ENCODE measurements around the gene TRIM36. TPM values are rescaled to one million over a fixed set of nuclear protein-coding genes. Genes with fewer than 3 reads are reported as not detected.

Gene TRIM36
- total and polyA plus RNA-seq, 7 experiments from 2014 or later: 0.12 to 2.6 (median 0.32) TPM; not detected in 3

GRCh38 chr5:115193295-115193694 is 23.6 kb upstream of the TRIM36 start:
- CTCF ChIA-PET: interaction anchor here (1.6 kb wide), 1 partner anchor 53 kb away, joined by 3 read pairs; no protein-coding TSS in a partner anchor
- Histone ChIP-seq H3K9me3 (ENCODE audit: control insufficient read depth in 2 of 3, low read length in 3 of 3) (no peaks in the 10 kb centered on the region), H3K27me3 (ENCODE audit: control insufficient read depth in 2 of 2, insufficient read depth in 2 of 2, low read length in 2 of 2) (no peaks in the 10 kb centered on the region), H3K36me3 (ENCODE audit: control insufficient read depth in 2 of 3, insufficient read depth in 3 of 3, low read length in 3 of 3) (no peaks in the 10 kb centered on the region), H3K27ac (ENCODE audit: low read depth, low read length) (no peak overlapping the region), H3K4me1 (ENCODE audit: control insufficient read depth in 2 of 2, insufficient read depth in 2 of 2, low read length in 2 of 2) (no peaks in the 10 kb centered on the region), H3K4me3 (ENCODE audit: low read length) (no peak overlapping the region)
- Mint-ChIP-seq H3K9me3 (peaks cover 0 to 2% (median 0%) of the 10 kb centered on the region in 11 donors), H3K36me3 (peaks cover 0 to 21% (median 0%) of the 10 kb centered on the region in 5 donors), H3K27ac (no peak overlapping the region), H3K4me3 (no peak overlapping the region), H3K27me3 (peaks cover 0 to 20% (median 0%) of the 10 kb centered on the region in 5 donors), H3K4me1 (no peaks in the 10 kb centered on the region)
- POLR2A ChIA-PET: no interaction called here
- intact Hi-C loops (cut with micrococcal nuclease): no loop called here
- no peak for ATAC-seq
- no peak for DNase-seq

GRCh38 chr5:115192098-115192497 is 22.4 kb upstream of the TRIM36 start:
- intact Hi-C loops (cut with micrococcal nuclease): no loop called here
- POLR2A ChIA-PET: no interaction called here
- no peak for ATAC-seq

DNA sequence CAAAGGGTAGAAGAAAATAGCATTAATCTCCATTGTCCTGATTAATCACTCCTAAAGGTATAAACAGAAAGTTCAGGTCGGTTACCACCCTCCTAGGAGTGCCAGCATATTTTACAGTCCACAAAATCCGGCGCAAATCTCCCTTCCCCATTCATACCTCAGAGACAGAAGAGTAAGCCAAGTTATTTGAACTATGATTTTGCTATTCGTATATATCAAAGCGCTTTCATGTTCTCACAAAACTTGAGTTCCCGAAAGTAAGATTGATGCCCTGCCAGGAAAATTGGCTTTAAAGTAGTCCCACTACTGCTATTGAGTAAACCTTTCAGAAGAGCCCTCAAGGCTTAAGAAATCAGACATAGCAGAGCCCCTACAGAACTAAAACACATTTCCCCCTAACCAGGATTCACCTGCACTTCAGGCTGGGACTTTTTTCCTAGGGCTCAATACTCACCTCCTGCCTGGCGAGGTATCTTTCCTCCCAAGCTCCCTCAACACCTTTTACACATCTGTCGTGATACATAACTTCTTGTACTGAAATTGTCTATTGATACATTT is 21.8 kb upstream of the TRIM36 start:
- Histone ChIP-seq H3K4me3 (ENCODE audit: low read length) (no peak overlapping the region), H3K4me1 (ENCODE audit: control insufficient read depth in 2 of 2, insufficient read depth in 2 of 2, low read length in 2 of 2) (no peaks in the 10 kb centered on the region), H3K27me3 (ENCODE audit: control insufficient read depth in 2 of 2, insufficient read depth in 2 of 2, low read length in 2 of 2) (no peaks in the 10 kb centered on the region), H3K36me3 (ENCODE audit: control insufficient read depth in 2 of 3, insufficient read depth in 3 of 3, low read length in 3 of 3) (no peaks in the 10 kb centered on the region), H3K9me3 (ENCODE audit: control insufficient read depth in 2 of 3, low read length in 3 of 3) (no peaks in the 10 kb centered on the region), H3K27ac (ENCODE audit: low read depth, low read length) (no peak overlapping the region)
- peaks cover 0 to 24% (median 5%) of the 10 kb centered on the region in 5 donors for H3K27me3 Mint-ChIP-seq
- H3K4me1 Mint-ChIP-seq: no peaks in the 10 kb centered on the region
- H3K4me3 Mint-ChIP-seq: no peak overlapping the region
- H3K36me3 Mint-ChIP-seq: peaks cover 0 to 7% (median 0%) of the 10 kb centered on the region in 5 donors
- DNase-seq (no peak), ATAC-seq (no peak)
- ChIA-PET CTCF (no interaction called here), POLR2A (interaction anchor here (0.6 kb wide), 1 partner anchor 327 kb away, joined by 3 read pairs; no protein-coding TSS in a partner anchor)
- no peak overlapping the region for H3K27ac Mint-ChIP-seq
- no peaks in the 10 kb centered on the region for H3K9me3 Mint-ChIP-seq
- intact Hi-C loops (cut with micrococcal nuclease): no loop called here

More at GRCh38 chr5:115192098-115192497, 22.4 kb upstream of the TRIM36 start:
- Mint-ChIP-seq H3K36me3 (peaks cover 0 to 10% (median 0%) of the 10 kb centered on the region in 5 donors), H3K4me3 (no peak overlapping the region), H3K4me1 (no peaks in the 10 kb centered on the region), H3K27ac (no peak overlapping the region), H3K27me3 (peaks cover 0 to 20% (median 5%) of the 10 kb centered on the region in 5 donors), H3K9me3 (no peaks in the 10 kb centered on the region)
- no peaks in the 10 kb centered on the region for H3K4me1 ChIP-seq (ENCODE audit: control insufficient read depth in 2 of 2, insufficient read depth in 2 of 2, low read length in 2 of 2)
- no peak overlapping the region for H3K4me3 ChIP-seq (ENCODE audit: low read length)
- no peak for DNase-seq
- no peaks in the 10 kb centered on the region for H3K36me3 ChIP-seq (ENCODE audit: control insufficient read depth in 2 of 3, insufficient read depth in 3 of 3, low read length in 3 of 3)
- CTCF ChIA-PET: no interaction called here
- no peak overlapping the region for H3K27ac ChIP-seq (ENCODE audit: low read depth, low read length)
- H3K9me3 ChIP-seq (ENCODE audit: control insufficient read depth in 2 of 3, low read length in 3 of 3): no peaks in the 10 kb centered on the region
- no peaks in the 10 kb centered on the region for H3K27me3 ChIP-seq (ENCODE audit: control insufficient read depth in 2 of 2, insufficient read depth in 2 of 2, low read length in 2 of 2)

GRCh38 chr5:115190388-115190787 is 20.7 kb upstream of the TRIM36 start:
- Mint-ChIP-seq H3K4me1 (no peaks in the 10 kb centered on the region), H3K36me3 (peaks cover 0 to 3% (median 0%) of the 10 kb centered on the region in 5 donors), H3K9me3 (peaks cover 0 to 1% (median 0%) of the 10 kb centered on the region in 11 donors), H3K4me3 (no peak overlapping the region), H3K27ac (no peak overlapping the region), H3K27me3 (peaks cover 5 to 27% (median 13%) of the 10 kb centered on the region in 5 donors)
- no peak for ATAC-seq
- H3K27ac ChIP-seq (ENCODE audit: low read depth, low read length): no peak overlapping the region
- intact Hi-C loops (cut with micrococcal nuclease): no loop called here
- no peak for DNase-seq
- ChIA-PET CTCF (no interaction called here), POLR2A (no interaction called here)
- no peaks in the 10 kb centered on the region for H3K36me3 ChIP-seq (ENCODE audit: control insufficient read depth in 2 of 3, insufficient read depth in 3 of 3, low read length in 3 of 3)
- no peaks in the 10 kb centered on the region for H3K27me3 ChIP-seq (ENCODE audit: control insufficient read depth in 2 of 2, insufficient read depth in 2 of 2, low read length in 2 of 2)
- no peaks in the 10 kb centered on the region for H3K9me3 ChIP-seq (ENCODE audit: control insufficient read depth in 2 of 3, low read length in 3 of 3)
- H3K4me1 ChIP-seq (ENCODE audit: control insufficient read depth in 2 of 2, insufficient read depth in 2 of 2, low read length in 2 of 2): no peaks in the 10 kb centered on the region
- H3K4me3 ChIP-seq (ENCODE audit: low read length): no peak overlapping the region

GRCh38 chr5:115189866-115190265 is 20.2 kb upstream of the TRIM36 start:
- intact Hi-C loops (cut with micrococcal nuclease): loop anchor here in 1 of 2 donors (10.0 kb wide), 1 partner anchor 75 kb away; no protein-coding TSS in a partner anchor
- no peaks in the 10 kb centered on the region for H3K27me3 ChIP-seq (ENCODE audit: control insufficient read depth in 2 of 2, insufficient read depth in 2 of 2, low read length in 2 of 2)
- H3K36me3 Mint-ChIP-seq: peaks cover 0 to 3% (median 0%) of the 10 kb centered on the region in 5 donors

GRCh38 chr5:115186794-115187193 is 17.1 kb upstream of the TRIM36 start:
- peaks cover 36 to 52% (median 40%) of the 10 kb centered on the region in 5 donors for H3K27me3 Mint-ChIP-seq

More at GRCh38 chr5:115189866-115190265, 20.2 kb upstream of the TRIM36 start:
- ATAC-seq: no peak
- Mint-ChIP-seq H3K27ac (no peak overlapping the region), H3K27me3 (peaks cover 10 to 28% (median 18%) of the 10 kb centered on the region in 5 donors), H3K4me3 (no peak overlapping the region), H3K9me3 (peaks cover 0 to 3% (median 0%) of the 10 kb centered on the region in 11 donors), H3K4me1 (no peaks in the 10 kb centered on the region)
- Histone ChIP-seq H3K4me3 (ENCODE audit: low read length) (no peak overlapping the region), H3K4me1 (ENCODE audit: control insufficient read depth in 2 of 2, insufficient read depth in 2 of 2, low read length in 2 of 2) (no peaks in the 10 kb centered on the region), H3K36me3 (ENCODE audit: control insufficient read depth in 2 of 3, insufficient read depth in 3 of 3, low read length in 3 of 3) (no peaks in the 10 kb centered on the region), H3K27ac (ENCODE audit: low read depth, low read length) (no peak overlapping the region), H3K9me3 (ENCODE audit: control insufficient read depth in 2 of 3, low read length in 3 of 3) (no peaks in the 10 kb centered on the region)
- no peak for DNase-seq
- POLR2A ChIA-PET: no interaction called here
- CTCF ChIA-PET: no interaction called here

DNA sequence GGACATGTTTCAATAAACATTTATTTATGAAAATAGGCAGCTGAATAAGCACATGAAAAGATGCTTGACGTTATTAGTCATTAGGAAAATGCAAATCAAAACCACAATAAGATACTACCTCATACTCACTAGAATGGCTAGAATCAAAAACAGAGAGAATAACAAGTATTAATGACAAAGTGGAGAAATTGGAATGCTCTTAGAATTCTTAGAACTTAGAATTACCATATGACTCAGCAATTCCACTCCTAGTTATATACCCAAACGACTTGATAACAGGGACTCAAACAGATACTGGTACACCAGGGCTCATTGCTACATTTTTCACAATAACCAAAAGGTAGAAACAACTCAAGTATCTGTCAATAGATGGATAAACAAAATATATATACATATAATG is 15.1 kb upstream of the TRIM36 start:
- H3K4me1 ChIP-seq (ENCODE audit: control insufficient read depth in 2 of 2, insufficient read depth in 2 of 2, low read length in 2 of 2): peaks cover 2 to 10% of the 10 kb centered on the region in 2 donors
- Mint-ChIP-seq H3K36me3 (no peaks in the 10 kb centered on the region), H3K9me3 (peaks cover 0 to 23% (median 3%) of the 10 kb centered on the region in 11 donors), H3K4me1 (peaks cover 4 to 12% (median 4%) of the 10 kb centered on the region in 7 donors), H3K4me3 (no peak overlapping the region), H3K27me3 (peaks cover 56 to 64% (median 60%) of the 10 kb centered on the region in 5 donors), H3K27ac (no peak overlapping the region)
- H3K9me3 ChIP-seq (ENCODE audit: control insufficient read depth in 2 of 3, low read length in 3 of 3): no peaks in the 10 kb centered on the region
- H3K27ac ChIP-seq (ENCODE audit: low read depth, low read length): no peak overlapping the region
- intact Hi-C loops (cut with micrococcal nuclease): loop anchor here in 1 of 2 donors (10.0 kb wide), 1 partner anchor 70 kb away; no protein-coding TSS in a partner anchor
- DNase-seq: no peak
- H3K27me3 ChIP-seq (ENCODE audit: control insufficient read depth in 2 of 2, insufficient read depth in 2 of 2, low read length in 2 of 2): peaks cover under 1 to 15% of the 10 kb centered on the region in 2 donors
- H3K4me3 ChIP-seq (ENCODE audit: low read length): no peak overlapping the region
- ATAC-seq: no peak
- CTCF ChIA-PET: no interaction called here
- POLR2A ChIA-PET: no interaction called here
- H3K36me3 ChIP-seq (ENCODE audit: control insufficient read depth in 2 of 3, insufficient read depth in 3 of 3, low read length in 3 of 3): no peaks in the 10 kb centered on the region

More at GRCh38 chr5:115186794-115187193, 17.1 kb upstream of the TRIM36 start:
- Histone ChIP-seq H3K27ac (ENCODE audit: low read depth, low read length) (no peak overlapping the region), H3K36me3 (ENCODE audit: control insufficient read depth in 2 of 3, insufficient read depth in 3 of 3, low read length in 3 of 3) (no peaks in the 10 kb centered on the region), H3K4me1 (ENCODE audit: control insufficient read depth in 2 of 2, insufficient read depth in 2 of 2, low read length in 2 of 2) (no peaks in the 10 kb centered on the region), H3K9me3 (ENCODE audit: control insufficient read depth in 2 of 3, low read length in 3 of 3) (no peaks in the 10 kb centered on the region), H3K4me3 (ENCODE audit: low read length) (no peak overlapping the region), H3K27me3 (ENCODE audit: control insufficient read depth in 2 of 2, insufficient read depth in 2 of 2, low read length in 2 of 2) (peaks cover 0 to 3% of the 10 kb centered on the region in 2 donors)
- DNase-seq (no peak), ATAC-seq (no peak)
- intact Hi-C loops (cut with micrococcal nuclease): loop anchor here in 1 of 2 donors (10.0 kb wide), 1 partner anchor 72 kb away; no protein-coding TSS in a partner anchor
- H3K27ac Mint-ChIP-seq: no peak overlapping the region
- peaks cover 0 to 15% (median 3%) of the 10 kb centered on the region in 11 donors for H3K9me3 Mint-ChIP-seq
- no peaks in the 10 kb centered on the region for H3K36me3 Mint-ChIP-seq
- H3K4me3 Mint-ChIP-seq: no peak overlapping the region
- CTCF ChIA-PET: no interaction called here
- POLR2A ChIA-PET: no interaction called here
- H3K4me1 Mint-ChIP-seq: no peaks in the 10 kb centered on the region
